GM19467 (cell line): ENCODE data around the gene UBE2L6.

Experiments used
- ATAC-seq: cut with Tn5 transposase; IDR thresholded peaks from one replicate; pipeline ENCODE4 v1.9.1; 2021; ENCODE audit warnings: mild to moderate bottlenecking, moderate library complexity; ENCODE audit not compliant: unreplicated experiment

Gene UBE2L6

DNA sequence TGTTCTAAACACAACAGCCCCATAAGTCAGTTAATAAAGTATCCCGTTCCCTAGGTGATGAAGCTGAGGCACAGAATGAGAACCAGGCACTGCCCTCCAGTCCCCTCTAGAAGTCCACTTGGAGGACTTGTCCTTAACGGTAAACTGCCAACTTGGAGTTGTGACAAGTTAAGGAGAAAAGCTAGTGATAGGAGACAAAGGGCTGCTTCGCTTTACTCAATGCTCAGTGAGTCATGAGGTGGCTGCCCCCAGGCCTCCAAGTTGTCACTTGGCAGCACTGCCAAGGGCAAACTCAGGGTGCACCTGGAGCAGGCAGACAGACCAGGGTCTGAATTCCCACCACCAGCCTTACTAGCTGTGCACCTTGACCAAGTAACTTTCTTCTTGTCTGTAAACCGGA, 65.5 kb downstream of the UBE2L6 start:
- ATAC-seq = no peak
